ENCODE measurements around the gene CD82.

Gene CD82

DNA sequence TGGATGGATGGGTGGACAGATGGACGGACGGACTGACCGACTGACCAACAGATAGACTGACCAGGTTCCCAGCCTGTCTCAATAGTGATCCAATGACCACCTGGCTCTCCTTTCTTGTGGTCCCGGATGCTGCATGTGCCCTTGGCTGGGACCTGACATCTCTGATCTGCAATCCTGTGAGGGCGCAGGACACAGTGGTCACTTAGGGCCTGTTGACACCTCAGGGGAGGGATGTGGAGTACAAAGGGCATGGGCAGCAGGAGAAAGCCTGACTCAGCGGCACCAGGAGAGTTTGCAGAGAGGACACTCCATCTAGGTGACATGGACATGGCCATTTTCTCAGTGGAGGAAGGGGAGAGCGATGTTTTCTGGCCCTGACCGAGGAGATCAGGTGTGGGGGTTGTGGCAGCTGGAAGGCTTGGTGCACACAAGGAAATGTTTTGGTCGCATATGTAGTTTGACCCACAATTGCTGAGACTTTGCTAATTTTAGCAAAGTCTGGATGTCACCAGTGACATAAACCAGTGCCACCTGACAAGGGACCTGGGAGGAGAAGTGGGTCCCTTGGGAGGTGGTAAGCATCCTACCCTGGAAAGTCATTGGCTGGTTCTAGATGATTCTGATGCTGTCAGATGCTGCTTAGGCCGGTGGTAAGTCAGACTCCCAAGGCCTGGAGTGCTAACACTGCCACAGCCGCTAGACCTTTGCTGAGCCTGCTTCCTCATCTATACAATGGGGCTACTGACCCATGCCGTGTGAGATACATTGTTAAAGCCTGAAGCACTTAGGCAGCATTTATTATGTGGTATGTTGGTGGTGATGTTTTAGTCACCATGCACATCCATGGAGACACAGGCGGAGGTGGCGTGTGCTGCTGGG lies 50.7 kb downstream of the CD82 start:
- TF ChIP-seq, protein P1, sequence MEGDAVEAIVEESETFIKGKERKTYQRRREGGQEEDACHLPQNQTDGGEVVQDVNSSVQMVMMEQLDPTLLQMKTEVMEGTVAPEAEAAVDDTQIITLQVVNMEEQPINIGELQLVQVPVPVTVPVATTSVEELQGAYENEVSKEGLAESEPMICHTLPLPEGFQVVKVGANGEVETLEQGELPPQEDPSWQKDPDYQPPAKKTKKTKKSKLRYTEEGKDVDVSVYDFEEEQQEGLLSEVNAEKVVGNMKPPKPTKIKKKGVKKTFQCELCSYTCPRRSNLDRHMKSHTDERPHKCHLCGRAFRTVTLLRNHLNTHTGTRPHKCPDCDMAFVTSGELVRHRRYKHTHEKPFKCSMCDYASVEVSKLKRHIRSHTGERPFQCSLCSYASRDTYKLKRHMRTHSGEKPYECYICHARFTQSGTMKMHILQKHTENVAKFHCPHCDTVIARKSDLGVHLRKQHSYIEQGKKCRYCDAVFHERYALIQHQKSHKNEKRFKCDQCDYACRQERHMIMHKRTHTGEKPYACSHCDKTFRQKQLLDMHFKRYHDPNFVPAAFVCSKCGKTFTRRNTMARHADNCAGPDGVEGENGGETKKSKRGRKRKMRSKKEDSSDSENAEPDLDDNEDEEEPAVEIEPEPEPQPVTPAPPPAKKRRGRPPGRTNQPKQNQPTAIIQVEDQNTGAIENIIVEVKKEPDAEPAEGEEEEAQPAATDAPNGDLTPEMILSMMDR (IDR thresholded peaks at IDR 0.05) = no peak

- TF ChIP-seq, protein P1 (IDR thresholded peaks at IDR 0.05) = no peak
These were observed 52.4 kb downstream of the CD82 start for GRCh38 chr11:44617671-44618461.

DNA sequence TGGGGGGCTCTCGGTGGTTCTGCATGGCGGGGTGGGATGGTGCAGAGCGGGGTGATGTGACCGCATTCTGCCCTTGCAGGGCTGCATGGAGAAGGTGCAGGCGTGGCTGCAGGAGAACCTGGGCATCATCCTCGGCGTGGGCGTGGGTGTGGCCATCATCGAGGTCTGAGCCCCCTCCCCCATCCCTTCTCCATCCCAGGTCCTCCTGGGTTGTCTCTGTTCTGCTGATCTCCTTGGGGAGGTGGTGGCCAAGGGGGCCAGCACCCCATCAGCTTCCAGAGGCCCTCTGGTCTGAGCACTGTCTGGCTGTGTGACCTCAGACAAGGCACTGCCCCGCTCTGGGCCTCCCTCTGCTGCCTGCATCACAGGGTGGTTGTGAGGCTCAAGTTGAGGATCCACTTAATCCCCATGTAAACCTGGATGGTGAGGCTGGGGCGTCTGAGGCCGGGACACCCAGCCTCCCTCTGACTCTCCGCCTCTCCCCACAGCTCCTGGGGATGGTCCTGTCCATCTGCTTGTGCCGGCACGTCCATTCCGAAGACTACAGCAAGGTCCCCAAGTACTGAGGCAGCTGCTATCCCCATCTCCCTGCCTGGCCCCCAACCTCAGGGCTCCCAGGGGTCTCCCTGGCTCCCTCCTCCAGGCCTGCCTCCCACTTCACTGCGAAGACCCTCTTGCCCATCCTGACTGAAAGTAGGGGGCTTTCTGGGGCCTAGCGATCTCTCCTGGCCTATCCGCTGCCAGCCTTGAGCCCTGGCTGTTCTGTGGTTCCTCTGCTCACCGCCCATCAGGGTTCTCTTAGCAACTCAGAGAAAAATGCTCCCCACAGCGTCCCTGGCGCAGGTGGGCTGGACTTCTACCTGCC lies 53.3 kb downstream of the CD82 start:
- TF ChIP-seq, protein P1 (IDR thresholded peaks at IDR 0.05) = no peak

DNA sequence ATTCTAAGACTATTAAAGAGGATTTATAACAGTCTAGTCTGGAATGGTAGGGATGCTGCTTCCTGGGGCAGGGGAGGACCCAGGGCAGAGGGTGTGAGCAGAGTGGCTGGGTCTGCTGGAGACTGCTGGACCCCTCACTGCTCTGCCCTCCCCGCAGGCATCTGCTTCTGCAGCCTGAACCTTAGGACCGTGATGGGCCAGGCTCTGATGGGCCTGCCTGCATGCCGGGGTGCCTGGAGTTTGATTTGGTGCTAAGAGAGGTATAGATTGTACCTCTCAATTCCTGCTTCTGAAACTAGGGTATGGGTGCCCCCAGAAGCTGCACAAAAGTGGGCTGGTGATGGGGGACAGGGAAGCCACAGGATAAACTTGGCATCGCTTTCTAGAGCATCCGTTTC lies 54.9 kb downstream of the CD82 start:
- TF ChIP-seq, protein P1 (IDR thresholded peaks at IDR 0.05) = no peak

DNA sequence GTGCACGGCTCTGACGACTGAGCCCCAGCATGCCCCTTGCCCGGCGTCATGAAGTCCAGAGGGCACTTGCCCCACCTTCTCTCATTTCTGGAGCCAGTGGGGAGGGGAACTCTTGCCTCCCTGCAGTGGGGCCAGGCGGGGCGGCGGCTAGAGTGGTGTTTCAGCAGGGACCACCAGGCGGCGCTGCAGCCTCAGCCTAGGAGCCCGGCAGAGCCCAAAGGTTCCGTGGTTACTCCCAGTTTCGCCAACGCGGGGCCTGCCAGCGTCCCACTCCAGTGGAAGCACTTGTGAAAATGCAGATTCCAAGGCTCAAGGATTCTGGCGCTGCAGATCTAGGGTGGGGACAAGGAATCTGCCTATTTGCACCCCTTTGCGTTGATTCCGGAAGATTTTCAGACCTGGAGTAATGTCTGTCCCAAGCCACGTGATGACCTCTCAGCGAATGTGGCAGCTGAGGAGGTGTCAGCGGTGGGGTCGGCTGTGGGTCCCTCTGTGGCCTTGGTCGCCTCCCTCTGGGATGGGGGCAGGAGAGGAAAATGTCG lies 55.7 kb downstream of the CD82 start:
- TF ChIP-seq, protein P1 (IDR thresholded peaks at IDR 0.05) = peak; percentile 97

GRCh38 chr11:44621784-44622183 lies 56.3 kb downstream of the CD82 start:
- TF ChIP-seq, protein P1 (IDR thresholded peaks at IDR 0.05) = no peak

DNA sequence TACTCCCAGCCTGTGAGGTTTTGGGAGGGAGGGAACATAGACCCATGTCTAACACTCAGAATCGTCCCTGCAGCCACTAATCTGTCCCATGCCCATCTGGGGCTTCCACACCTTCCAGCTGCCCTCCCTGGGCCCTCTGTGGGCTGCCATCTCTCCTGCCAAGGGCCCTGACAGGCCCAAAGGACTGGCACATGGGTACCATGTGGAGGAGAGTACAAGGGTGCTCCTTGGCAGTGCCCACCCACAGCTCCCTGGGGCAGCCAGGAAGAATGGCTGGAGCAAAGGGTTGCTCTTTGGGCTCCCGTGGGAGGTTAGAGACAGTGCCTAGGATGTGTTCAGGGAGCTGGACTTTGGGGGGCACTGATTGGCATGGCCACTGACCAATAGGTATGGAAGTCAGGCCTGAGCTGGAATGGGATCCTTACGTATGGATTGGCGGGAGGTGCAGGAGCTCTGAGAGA lies 56.8 kb downstream of the CD82 start:
- TF ChIP-seq, protein P1 (IDR thresholded peaks at IDR 0.05) = no peak

Data from LNCAP (cell line).